GM18505 (cell line): ENCODE measurements around the gene FGGY.

Experiments used
- ATAC-seq: cut with Tn5 transposase; IDR thresholded peaks from one replicate; pipeline ENCODE4 v1.9.1; 2021; ENCODE audit not compliant: unreplicated experiment
- POLR2A ChIP-seq: IDR thresholded peaks from 4 replicates; pipeline ENCODE4 v1.6.1; 2011; ENCODE audit warnings: borderline replicate concordance; ENCODE audit not compliant: insufficient read depth, insufficient read length; ENCODE audit errors: extremely low read depth

Gene FGGY

GRCh38 chr1:59687081-59687480 is 390.2 kb downstream of the FGGY start:
- no peak for ATAC-seq
- TF ChIP-seq POLR2A = no peak

DNA sequence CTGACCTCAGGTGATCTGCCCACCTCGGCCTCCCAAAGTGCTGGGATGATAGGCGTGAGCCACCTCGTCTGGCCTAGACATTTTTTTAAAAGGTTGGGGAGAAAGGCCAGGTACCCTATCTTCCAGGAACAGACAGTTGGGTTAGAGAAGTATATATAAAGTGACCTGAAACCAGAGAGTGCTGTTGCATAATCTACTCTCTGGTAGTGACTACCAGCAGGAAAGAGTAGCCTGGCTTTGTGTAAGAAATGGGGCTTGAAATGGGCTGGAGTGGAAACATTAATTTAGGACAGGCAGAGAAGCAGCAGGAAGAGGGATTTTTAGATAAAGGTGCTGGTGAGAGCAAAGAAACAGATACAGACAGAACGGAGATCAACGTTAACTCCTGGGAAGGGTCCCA is 392.1 kb downstream of the FGGY start:
- ATAC-seq = no peak
- no peak for TF ChIP-seq POLR2A

DNA sequence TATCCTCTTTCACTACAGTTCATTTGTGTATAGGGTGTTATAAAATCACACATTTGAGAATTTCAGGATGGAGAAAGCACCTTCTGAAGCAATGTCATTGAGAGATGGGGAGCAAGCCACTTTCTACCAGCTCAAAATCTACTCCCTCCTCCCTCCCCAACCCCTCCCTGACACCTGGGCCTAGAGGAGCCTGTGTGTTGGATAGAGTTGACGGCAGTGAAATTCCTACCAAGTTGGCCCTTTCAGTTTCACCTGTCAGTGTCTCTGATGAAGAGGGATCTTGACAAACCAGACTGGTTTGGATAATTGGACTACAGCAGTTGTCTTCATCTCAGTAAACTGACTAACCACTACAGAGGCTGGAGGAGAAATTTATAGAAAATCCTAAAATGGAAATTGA is 392.8 kb downstream of the FGGY start:
- no peak for TF ChIP-seq POLR2A
- no peak for ATAC-seq

GRCh38 chr1:59690171-59690930 is 393.5 kb downstream of the FGGY start:
- no peak for TF ChIP-seq POLR2A
- ATAC-seq = no peak

- TF ChIP-seq POLR2A = no peak
- ATAC-seq = no peak
Observed at GRCh38 chr1:59691261-59691660, 394.4 kb downstream of the FGGY start.

DNA sequence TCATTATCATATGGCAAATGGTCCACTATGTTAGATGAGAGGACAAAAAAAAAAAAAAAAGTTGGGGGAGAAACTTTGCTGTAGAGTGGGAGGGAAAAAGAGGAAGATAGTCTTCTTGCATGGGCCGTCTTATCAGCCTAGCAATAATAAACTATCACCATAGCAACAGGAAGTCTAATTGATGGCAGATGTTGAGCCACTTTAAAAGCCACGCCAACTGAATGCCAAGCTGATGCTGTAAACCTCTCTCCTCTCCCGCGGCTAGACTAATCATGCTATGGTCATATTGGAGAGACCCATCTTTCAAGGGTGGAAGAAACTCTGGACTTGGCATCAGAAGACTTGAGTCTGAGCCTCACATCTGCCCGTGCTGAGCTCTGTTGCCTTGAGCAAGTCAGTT is 395.7 kb downstream of the FGGY start:
- no peak for ATAC-seq
- no peak for TF ChIP-seq POLR2A

DNA sequence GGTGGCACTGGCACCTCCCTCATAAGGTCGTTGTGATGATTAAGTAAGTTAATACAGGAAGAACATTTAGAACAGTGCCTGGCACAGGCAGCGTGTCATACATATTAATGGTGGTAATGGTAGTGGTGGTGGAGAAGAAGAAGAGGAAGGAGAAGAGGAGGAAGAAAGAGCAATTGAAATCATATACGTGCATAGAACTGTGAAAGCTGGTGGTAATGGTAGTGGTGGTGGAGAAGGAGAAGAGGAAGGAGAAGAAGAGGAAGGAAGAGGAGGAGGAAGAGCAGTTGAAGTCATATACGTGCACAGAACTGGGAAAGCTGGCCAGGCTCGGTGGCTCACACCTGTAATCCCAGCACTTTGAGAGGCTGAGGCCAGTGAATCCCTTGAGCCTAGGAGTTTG is 396.5 kb downstream of the FGGY start:
- no peak for ATAC-seq
- no peak for TF ChIP-seq POLR2A

GRCh38 chr1:59695252-59695651 is 398.4 kb downstream of the FGGY start:
- TF ChIP-seq POLR2A = no peak
- no peak for ATAC-seq

DNA sequence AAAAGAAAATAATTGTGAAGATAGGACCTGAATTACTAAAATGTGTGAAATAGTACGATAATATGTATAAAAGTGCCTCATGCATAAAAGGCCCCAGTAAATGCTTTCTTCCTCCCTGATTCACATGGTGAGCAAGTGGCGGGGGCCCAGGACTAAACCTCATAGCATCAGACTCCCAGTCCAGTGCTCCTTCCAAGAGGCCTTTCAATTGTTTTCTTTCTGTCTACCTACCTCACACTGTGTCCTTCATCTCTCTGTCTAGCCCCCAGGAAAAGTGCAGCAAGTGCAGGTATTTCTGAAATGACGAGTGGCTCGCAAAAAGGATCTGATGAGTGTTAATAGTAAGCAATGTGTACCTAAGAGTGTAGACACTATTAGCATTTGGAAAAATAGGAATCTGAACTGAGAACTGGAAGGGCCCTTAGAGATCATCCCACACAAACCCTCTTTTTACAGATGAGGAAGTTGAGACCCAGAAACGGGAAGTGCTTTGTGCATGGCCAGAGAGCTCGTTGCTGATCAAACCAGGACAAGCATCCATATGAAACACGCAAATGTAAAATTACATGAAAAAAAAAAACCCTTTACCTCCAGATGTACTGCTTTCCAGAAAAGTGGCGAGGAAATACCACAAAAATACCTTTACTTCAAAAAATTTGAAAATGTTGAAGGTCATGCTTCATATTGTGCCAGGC is 399.7 kb downstream of the FGGY start:
- TF ChIP-seq POLR2A = no peak
- ATAC-seq = no peak

DNA sequence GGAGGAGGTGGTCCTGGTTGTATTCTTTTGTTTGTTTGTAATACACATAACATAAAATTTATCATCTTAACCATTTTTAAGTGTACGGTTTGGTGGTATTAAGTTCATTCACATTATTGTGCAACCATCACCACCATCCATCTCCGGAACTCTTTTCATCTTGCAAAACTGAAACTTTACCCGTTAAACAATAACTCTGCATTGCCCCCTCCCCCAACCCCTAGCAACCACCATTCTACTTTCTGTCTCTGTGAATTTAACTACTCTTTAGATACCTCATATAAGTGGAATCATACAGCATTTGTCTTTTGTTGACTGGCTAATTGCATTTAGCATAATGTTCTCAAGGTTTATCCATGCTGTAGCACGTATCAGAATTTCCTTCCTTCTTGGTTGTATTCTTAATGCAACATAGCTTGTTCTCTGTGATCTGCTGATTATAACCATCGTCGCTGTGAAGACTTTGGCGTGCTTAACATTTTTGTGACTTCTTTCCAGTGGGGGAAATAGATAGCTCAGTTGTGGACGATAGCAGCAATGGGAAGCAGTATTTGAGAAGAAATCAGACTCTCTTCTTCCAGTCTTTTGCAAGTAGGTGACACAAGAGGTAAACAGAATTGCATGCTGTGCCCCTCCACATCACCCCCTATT is 400.4 kb downstream of the FGGY start:
- TF ChIP-seq POLR2A = no peak
- ATAC-seq = peak; percentile 67

DNA sequence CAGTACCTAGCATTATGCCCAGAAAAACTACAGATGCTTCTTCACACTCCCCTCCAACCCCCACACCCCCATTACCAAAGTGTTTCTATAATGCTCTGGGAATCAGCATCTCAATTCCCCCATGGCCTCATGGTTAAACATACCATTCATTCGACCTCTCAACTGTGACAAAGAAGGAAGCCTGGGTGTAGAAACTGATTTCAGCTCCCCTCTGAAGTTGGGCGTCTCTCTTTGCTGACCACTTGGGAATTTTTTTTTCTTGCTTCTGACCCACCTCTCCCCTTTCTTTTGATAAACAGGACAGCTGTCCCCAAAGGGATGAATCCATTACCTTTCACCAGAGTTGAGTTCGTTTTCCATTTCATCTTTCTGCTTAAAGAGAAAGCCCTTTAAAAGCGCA is 401.5 kb downstream of the FGGY start:
- no peak for ATAC-seq

DNA sequence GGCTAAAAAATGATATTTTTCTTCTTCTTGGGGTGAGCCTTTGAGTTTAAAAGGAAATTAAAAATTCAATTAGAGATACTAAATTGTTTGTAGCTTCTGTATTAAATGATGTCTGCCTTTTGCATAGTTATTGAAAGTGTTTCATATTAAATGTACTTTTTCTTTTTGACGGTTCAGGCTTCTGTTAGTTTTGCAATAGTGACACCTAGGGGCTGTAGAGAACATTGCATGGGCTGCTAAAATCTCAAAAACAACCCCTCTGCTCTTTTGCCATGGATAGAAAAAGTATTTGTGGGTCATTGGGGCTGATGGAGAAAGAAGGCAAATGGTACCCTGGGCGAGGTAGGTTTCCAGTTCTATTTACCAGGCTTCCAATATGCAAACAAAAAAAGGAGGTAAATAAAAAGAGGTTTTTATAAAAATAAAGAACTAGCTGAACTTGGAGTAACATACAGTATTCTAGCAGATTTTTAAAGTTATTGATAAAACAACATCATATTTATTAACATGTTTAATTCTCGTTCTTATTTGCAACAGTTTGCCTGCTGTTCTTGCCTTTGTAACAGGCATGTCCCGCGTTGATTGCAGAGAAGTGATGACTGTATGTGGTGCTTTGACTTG is 402.4 kb downstream of the FGGY start:
- no peak for ATAC-seq
- TF ChIP-seq POLR2A = no peak

More for the DNA sequence above, 401.5 kb downstream of the FGGY start:
- TF ChIP-seq POLR2A = no peak

DNA sequence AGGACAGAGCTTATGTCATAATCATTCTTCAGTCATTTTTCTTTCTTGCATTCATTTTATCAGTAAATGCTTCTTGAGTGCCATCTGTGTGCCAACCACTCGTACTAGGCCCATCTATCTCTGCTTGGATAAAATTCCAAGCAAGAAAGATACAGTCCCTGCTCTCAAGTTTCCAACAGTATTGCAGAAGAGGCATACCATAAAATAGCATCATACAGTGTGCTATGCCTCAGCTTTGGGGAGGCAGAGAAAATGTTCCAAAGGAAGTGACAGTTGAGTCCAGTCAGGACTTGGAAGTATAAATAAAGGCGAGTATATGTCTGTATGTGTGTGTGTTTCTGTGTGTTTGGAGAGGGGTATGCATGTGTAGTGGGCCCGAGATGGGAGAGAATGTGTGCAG is 404.5 kb downstream of the FGGY start:
- ATAC-seq = no peak
- TF ChIP-seq POLR2A = no peak
